Progenitor cell of endocrine pancreas (in vitro differentiated cells): ENCODE measurements around the gene PCDHGA5. TPM values are rescaled to one million over a fixed set of nuclear protein-coding genes. Genes with fewer than 3 reads are reported as not detected.
"Not testable (repeated sequence)": the region's sequence is repeated elsewhere in the genome, so short reads cannot be mapped to it uniquely, and the experiment has no call there.

ENCODE experiments used
- DNase-seq: peaks from one replicate; pipeline ENCODE4 v3.0.0; 2021; ENCODE audit warnings: low spot score; ENCODE audit not compliant: unreplicated experiment
- H3K27ac Mint-ChIP-seq: 2 replicates; pipeline ENCODE4 v1.8.0; 2021; ENCODE audit warnings: mild to moderate bottlenecking, moderate library complexity, mixed read lengths
- H3K27me3 Mint-ChIP-seq: 2 replicates; pipeline ENCODE4 v1.8.0; 2021; ENCODE audit warnings: mixed read lengths
- H3K36me3 Mint-ChIP-seq: 2 replicates; pipeline ENCODE4 v1.8.0; 2022; ENCODE audit warnings: mixed read lengths; ENCODE audit not compliant: insufficient read depth
- H3K4me1 Mint-ChIP-seq: 2 replicates; pipeline ENCODE4 v1.8.0; 2021; ENCODE audit warnings: low read depth, mixed read lengths
- H3K4me3 Mint-ChIP-seq: 2 replicates; pipeline ENCODE4 v1.8.0; 2021; ENCODE audit warnings: low read depth, mild to moderate bottlenecking, moderate library complexity, mixed read lengths
- H3K9me3 Mint-ChIP-seq: 2 replicates; pipeline ENCODE4 v1.8.0; 2021; ENCODE audit warnings: low read depth, mixed read lengths
- total RNA-seq: library from RNA; stranded (reverse); gene quantifications from 2 replicates; pipeline ENCODE4 v1.2.1, GENCODE V29; 2021
- TF ChIP-seq, protein P1 (sequence below): fragments of 200-600 bp; sonication (generic); IDR thresholded peaks from one replicate; pipeline ENCODE4 v1.5.0; 2021; ENCODE audit warnings: antibody characterized with exemption, mild to moderate bottlenecking; ENCODE audit not compliant: unreplicated experiment

The PCDHGA5 gene
- total RNA-seq, 1 donor from 2014 or later = 0.69 TPM

DNA sequence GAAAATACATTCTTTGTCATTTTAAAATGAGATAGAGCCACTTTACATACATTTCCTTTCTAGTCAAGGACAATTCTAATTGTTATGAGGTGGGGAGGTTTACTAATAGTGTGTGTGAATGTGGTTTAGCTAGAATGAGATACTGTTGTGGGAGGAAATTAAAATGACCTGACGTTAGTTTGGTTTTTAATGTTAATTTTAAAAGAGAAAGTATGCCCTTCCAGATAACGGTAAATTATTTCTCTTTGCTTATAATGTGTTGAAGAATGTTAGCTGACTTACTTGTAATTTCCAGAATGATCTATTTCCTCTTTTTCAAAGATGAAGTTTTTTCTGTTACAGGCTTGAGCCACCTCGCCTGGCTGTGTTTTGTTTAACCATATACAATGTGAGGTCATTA lies 41.7 kb upstream of the PCDHGA5 start:
- H3K4me1 Mint-ChIP-seq = no peaks in the 10 kb centered on the region
- peaks cover 52% of the 10 kb centered on the region for H3K9me3 Mint-ChIP-seq
- no peak for DNase-seq
- TF ChIP-seq, protein P1, sequence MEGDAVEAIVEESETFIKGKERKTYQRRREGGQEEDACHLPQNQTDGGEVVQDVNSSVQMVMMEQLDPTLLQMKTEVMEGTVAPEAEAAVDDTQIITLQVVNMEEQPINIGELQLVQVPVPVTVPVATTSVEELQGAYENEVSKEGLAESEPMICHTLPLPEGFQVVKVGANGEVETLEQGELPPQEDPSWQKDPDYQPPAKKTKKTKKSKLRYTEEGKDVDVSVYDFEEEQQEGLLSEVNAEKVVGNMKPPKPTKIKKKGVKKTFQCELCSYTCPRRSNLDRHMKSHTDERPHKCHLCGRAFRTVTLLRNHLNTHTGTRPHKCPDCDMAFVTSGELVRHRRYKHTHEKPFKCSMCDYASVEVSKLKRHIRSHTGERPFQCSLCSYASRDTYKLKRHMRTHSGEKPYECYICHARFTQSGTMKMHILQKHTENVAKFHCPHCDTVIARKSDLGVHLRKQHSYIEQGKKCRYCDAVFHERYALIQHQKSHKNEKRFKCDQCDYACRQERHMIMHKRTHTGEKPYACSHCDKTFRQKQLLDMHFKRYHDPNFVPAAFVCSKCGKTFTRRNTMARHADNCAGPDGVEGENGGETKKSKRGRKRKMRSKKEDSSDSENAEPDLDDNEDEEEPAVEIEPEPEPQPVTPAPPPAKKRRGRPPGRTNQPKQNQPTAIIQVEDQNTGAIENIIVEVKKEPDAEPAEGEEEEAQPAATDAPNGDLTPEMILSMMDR = no peak
- peaks cover 45% of the 10 kb centered on the region for H3K36me3 Mint-ChIP-seq
- peak overlapping the region; percentile 41 for H3K27ac Mint-ChIP-seq
- no peaks in the 10 kb centered on the region for H3K27me3 Mint-ChIP-seq
- H3K4me3 Mint-ChIP-seq = peak overlapping the region; percentile 16

DNA sequence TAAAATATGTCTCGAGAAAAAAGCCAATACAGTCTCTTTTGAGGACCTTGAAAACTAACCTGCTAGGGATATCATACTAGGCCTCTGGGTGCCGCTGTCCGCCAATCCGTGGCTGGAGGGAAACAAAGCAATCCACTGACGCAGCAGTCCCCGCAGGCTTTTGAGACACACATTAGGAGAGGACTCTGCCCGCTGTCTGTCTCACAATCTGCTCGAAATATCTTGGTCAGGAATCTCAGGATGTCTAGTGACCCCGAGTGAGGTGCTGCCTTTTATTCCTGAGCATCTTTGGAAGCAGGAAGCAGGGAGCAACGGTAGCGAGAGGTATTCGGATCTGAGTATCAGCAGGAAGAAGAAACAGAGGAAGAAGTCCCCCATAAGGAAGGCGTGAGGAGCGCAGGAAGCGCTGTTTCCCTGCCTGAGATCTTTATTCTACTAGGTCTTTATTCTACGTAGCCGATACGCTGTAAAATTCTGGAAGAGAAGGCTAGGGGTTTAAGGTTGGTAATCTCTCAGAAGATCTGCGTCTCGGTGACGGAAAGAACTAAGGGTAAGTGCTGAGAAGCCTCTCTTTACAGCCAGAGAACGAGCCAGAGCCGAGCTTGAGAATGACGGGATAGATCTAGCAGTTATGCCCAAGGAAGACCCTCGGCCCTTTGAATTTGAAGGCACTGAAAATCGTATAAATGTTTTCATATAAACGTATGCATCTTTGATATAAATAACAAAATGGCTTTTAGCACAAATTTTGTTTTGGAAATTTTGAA lies 37.7 kb upstream of the PCDHGA5 start:
- DNase-seq = no peak
- TF ChIP-seq, protein P1 = peak; percentile 59
- Mint-ChIP-seq H3K4me3 (peak overlapping the region; percentile 77), H3K27me3 (no peaks in the 10 kb centered on the region), H3K9me3 (peaks cover 44% of the 10 kb centered on the region), H3K36me3 (peaks cover 18% of the 10 kb centered on the region), H3K27ac (peak overlapping the region; percentile 95), H3K4me1 (no peaks in the 10 kb centered on the region)

DNA sequence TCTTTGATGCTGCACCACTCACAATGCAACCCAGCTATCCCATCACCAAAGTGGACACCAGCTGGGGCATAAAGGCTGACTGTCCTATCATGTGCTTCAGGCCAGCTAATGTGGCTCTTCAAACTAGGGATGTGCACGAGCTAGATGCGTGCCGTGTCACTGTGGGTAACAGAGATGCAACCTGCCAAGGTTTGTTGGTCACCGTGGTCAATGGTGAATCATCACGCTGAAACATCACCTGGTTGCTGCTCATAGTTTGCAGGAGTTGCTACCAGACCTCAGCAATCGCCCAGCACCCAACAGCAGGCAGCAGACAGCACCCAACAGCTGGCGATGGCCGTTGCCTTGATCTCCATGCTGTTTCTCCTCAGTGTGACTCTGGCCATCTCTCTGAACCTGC lies 35.7 kb upstream of the PCDHGA5 start:
- no peaks in the 10 kb centered on the region for H3K4me1 Mint-ChIP-seq
- H3K27ac Mint-ChIP-seq = no peak overlapping the region

DNA sequence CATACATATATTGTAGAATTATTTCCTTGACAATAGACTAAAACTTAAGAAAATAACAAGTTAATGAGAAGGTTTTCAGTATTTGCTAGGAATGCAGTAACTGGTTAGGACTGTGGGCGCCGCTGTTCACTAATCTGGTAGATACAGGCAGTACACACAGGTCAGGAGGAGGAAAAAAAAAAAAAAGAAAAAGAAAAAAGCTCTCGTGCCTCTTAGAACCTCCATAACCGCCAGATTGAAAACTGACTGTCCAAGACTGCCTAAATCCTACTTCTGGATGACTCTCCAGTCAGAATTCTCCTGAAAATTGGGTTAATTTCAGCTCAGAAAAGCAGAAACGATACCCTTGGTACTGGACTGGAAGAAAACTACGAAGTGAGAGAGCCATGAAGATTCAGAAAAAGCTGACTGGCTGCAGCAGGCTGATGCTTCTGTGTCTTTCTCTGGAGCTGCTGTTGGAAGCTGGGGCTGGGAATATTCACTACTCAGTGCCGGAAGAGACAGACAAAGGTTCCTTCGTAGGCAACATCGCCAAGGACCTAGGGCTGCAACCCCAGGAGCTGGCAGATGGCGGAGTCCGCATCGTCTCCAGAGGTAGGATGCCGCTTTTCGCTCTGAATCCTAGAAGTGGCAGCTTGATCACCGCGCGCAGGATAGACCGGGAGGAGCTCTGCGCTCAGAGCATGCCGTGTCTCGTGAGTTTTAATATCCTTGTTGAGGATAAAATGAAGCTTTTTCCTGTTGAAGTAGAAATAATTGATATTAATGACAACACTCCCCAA lies 33.5 kb upstream of the PCDHGA5 start, which contains the start of gene PCDHGA1:
Gene PCDHGA1 (plus strand): TSS at position 216 of the 782 bp plus-strand sequence.
- Mint-ChIP-seq H3K4me1 (no peaks in the 10 kb centered on the region), H3K27ac (no peak within 1 kb of the TSS), H3K36me3 (peaks cover 24% of the 10 kb centered on the region), H3K9me3 (peaks cover 54% of the 10 kb centered on the region), H3K4me3 (no peak within 1 kb of the TSS), H3K27me3 (no peaks in the 10 kb centered on the region)
- TF ChIP-seq, protein P1 = no peak
- DNase-seq = no peak

More for the DNA sequence above, 35.7 kb upstream of the PCDHGA5 start:
- no peak overlapping the region for H3K4me3 Mint-ChIP-seq
- peaks cover 20% of the 10 kb centered on the region for H3K36me3 Mint-ChIP-seq
- no peaks in the 10 kb centered on the region for H3K27me3 Mint-ChIP-seq
- DNase-seq = no peak
- peaks cover 42% of the 10 kb centered on the region for H3K9me3 Mint-ChIP-seq
- TF ChIP-seq, protein P1 = no peak

DNA sequence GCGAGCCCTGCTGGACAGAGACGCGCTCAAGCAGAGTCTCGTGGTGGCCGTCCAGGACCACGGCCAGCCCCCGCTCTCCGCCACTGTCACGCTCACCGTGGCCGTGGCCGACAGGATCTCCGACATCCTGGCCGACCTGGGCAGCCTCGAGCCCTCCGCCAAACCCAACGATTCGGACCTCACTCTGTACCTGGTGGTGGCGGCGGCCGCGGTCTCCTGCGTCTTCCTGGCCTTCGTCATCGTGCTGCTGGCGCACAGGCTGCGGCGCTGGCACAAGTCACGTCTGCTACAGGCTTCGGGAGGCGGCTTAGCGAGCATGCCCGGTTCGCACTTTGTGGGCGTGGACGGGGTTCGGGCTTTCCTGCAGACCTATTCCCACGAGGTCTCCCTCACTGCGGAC lies 31.4 kb upstream of the PCDHGA5 start:
- H3K27me3 Mint-ChIP-seq, H3K27ac Mint-ChIP-seq, H3K4me1 Mint-ChIP-seq, H3K4me3 Mint-ChIP-seq, DNase-seq: not testable (repeated sequence)
- H3K9me3 Mint-ChIP-seq = peaks cover 56% of the 10 kb centered on the region
- peaks cover 23% of the 10 kb centered on the region for H3K36me3 Mint-ChIP-seq
